ENCODE measurements around the gene CCNYL1. TPM values are rescaled to one million over a fixed set of nuclear protein-coding genes. Genes with fewer than 3 reads are reported as not detected.
"Not testable (repeated sequence)": the region's sequence is repeated elsewhere in the genome, so short reads cannot be mapped to it uniquely, and the experiment has no call there.

CCNYL1 gene
- total RNA-seq, 4 donors from 2014 or later, result 9.4 to 15.9 (median 13.1) TPM

- TF ChIP-seq, protein P1, sequence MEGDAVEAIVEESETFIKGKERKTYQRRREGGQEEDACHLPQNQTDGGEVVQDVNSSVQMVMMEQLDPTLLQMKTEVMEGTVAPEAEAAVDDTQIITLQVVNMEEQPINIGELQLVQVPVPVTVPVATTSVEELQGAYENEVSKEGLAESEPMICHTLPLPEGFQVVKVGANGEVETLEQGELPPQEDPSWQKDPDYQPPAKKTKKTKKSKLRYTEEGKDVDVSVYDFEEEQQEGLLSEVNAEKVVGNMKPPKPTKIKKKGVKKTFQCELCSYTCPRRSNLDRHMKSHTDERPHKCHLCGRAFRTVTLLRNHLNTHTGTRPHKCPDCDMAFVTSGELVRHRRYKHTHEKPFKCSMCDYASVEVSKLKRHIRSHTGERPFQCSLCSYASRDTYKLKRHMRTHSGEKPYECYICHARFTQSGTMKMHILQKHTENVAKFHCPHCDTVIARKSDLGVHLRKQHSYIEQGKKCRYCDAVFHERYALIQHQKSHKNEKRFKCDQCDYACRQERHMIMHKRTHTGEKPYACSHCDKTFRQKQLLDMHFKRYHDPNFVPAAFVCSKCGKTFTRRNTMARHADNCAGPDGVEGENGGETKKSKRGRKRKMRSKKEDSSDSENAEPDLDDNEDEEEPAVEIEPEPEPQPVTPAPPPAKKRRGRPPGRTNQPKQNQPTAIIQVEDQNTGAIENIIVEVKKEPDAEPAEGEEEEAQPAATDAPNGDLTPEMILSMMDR (IDR thresholded peaks at IDR 0.05), result no peak
- TF ChIP-seq POLR2A (IDR thresholded peaks at IDR 0.05) (no peak), EP300 (IDR thresholded peaks at IDR 0.05) (no peak)
- peaks cover 0 to 5% (median 0%) of the 10 kb centered on the region in 4 donors for H3K4me1 ChIP-seq
- peaks cover 0 to 62% (median 0%) of the 10 kb centered on the region in 3 donors for H3K36me3 ChIP-seq
- no peaks in the 10 kb centered on the region for H3K9me3 ChIP-seq
- H3K27ac ChIP-seq, result no peak overlapping the region
- DNase-seq (ENCODE audit: low spot score in 2 of 2), result no peak
- no peak overlapping the region for H3K4me3 ChIP-seq
- WGBS, 2 donors, result 90 to 93% methylated on average over 2 of the region's 2 CpGs
- H3K27me3 ChIP-seq, result no peaks in the 10 kb centered on the region
These were observed 39.4 kb downstream of the CCNYL1 start for GRCh38 chr2:207750876-207751275.

DNA sequence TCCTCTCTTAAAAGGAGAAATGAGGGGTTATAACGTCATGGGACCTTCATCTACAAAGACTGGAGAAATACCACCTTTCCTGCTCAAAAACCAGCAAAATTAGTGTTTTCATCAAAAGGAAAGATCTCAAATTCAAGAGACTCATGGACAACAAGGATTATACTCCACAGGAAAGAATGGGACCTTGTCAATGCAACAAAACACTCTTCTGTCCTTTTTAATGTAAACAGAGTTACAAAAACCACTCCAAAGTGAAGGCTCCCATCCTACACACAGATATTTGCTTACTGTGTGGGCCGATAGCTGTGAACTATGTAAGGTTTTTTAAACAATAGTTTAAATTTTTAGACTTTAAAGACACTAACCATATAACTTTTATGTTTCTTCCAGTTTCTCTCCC is 42.2 kb downstream of the CCNYL1 start:
- WGBS, 2 donors, result 69 to 73% methylated on average over 2 of the region's 2 CpGs

DNA sequence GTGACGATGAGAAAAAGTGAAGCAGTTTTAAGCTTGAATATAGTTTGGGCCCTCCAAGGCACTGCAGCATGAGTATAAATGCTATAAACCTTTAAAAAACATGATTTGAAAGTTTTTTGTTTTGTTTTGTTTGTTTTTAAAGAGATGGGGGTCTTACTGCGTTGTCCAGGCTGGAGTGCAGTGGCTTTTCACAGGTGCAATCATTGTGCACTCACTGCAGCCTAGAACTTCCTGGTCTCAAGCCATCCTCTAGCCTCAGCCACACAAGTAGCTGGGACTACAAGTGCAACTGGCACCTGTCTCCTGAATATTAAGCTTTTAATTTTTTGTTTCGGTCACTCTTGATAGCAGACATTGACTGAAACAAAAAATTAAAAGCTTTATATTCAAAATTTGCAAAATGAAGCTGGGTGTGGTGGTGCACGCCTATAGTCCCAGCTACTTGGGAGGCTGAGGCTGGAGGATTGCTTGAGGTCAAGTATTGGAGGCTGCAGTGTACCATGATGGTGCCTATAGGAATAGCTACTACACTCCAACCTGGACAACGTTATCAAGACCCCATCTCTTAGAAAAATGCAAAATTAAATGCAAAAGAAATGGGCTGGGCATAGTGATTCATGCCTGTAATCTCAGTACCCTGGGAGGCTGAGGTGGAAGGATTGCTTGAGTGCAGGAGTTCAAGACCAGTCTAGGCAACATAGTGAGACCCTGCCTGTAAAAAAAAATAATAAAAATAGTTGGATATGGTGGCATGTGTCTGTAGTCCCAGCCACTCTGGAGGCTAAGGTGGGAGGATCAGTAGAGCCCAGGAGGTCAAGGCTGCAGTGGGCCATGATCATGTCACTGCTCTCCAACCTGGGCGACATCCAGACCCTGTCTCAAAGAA is 43.3 kb downstream of the CCNYL1 start:
- TF ChIP-seq EP300 (IDR thresholded peaks at IDR 0.05) (no peak), POLR2A (IDR thresholded peaks at IDR 0.05) (no peak)
- TF ChIP-seq, protein P1 (IDR thresholded peaks at IDR 0.05), result no peak
- Histone ChIP-seq H3K9me3 (no peaks in the 10 kb centered on the region), H3K27ac (no peak overlapping the region), H3K4me3 (no peak overlapping the region), H3K36me3 (peaks cover 0 to 48% (median 0%) of the 10 kb centered on the region in 3 donors), H3K27me3 (no peaks in the 10 kb centered on the region), H3K4me1 (peaks cover 0 to 5% (median 0%) of the 10 kb centered on the region in 4 donors)
- 94 to 98% methylated on average over 6 of the region's 6 CpGs for WGBS, 2 donors
- DNase-seq (ENCODE audit: low spot score in 2 of 2), result no peak

More for the DNA sequence above, 42.2 kb downstream of the CCNYL1 start:
- not testable (repeated sequence) for H3K27me3 ChIP-seq; H3K4me3 ChIP-seq; H3K9me3 ChIP-seq; H3K27ac ChIP-seq; DNase-seq (ENCODE audit: low spot score in 2 of 2); H3K4me1 ChIP-seq
- H3K36me3 ChIP-seq, result peaks cover 0 to 49% (median 0%) of the 10 kb centered on the region in 3 donors

- TF ChIP-seq POLR2A (IDR thresholded peaks at IDR 0.05), result no peak
- TF ChIP-seq, protein P1 (IDR thresholded peaks at IDR 0.05), result no peak
- no peak overlapping the region for H3K4me3 ChIP-seq
These were observed 46.6 kb downstream of the CCNYL1 start for GRCh38 chr2:207758025-207758424.

GRCh38 chr2:207759890-207760289 is 48.5 kb downstream of the CCNYL1 start:
- H3K27me3 ChIP-seq, result no peaks in the 10 kb centered on the region
- H3K9me3 ChIP-seq, result no peaks in the 10 kb centered on the region
- no peak overlapping the region for H3K27ac ChIP-seq
- H3K36me3 ChIP-seq, result peaks cover 0 to 18% (median 0%) of the 10 kb centered on the region in 3 donors
- TF ChIP-seq EP300 (IDR thresholded peaks at IDR 0.05) (no peak), POLR2A (IDR thresholded peaks at IDR 0.05) (no peak)
- TF ChIP-seq, protein P1 (IDR thresholded peaks at IDR 0.05), result no peak
- no peaks in the 10 kb centered on the region for H3K4me1 ChIP-seq
- DNase-seq (ENCODE audit: low spot score in 2 of 2), result no peak
- no peak overlapping the region for H3K4me3 ChIP-seq
- WGBS, 2 donors, result 84 to 88% methylated on average over 2 of the region's 2 CpGs

More at GRCh38 chr2:207758025-207758424, 46.6 kb downstream of the CCNYL1 start:
- Histone ChIP-seq H3K27ac (no peak overlapping the region), H3K27me3 (no peaks in the 10 kb centered on the region), H3K36me3 (peaks cover 0 to 32% (median 0%) of the 10 kb centered on the region in 3 donors), H3K4me1 (no peaks in the 10 kb centered on the region), H3K9me3 (no peaks in the 10 kb centered on the region)
- DNase-seq (ENCODE audit: low spot score in 2 of 2), result no peak

Data from tibial nerve (tissue), 4 donors.